SJCRH30 (cell line): ENCODE results near the gene SLC16A7. TPM values are rescaled to one million over a fixed set of nuclear protein-coding genes. Genes with fewer than 3 reads are reported as not detected.

Experiments used
- DNase-seq, 2 experiments: peaks; one replicate each; pipeline ENCODE4 v3.0.0-alpha.2; 2015 to 2020
- H3K27ac ChIP-seq: fragments of 250-450 bp; sonication (Bioruptor Pico); 2 replicates; pipeline ENCODE4 v1.5.1; 2020; ENCODE audit warnings: mild to moderate bottlenecking, moderate library complexity
- H3K27me3 ChIP-seq: fragments of 250-450 bp; sonication (Bioruptor Pico); 2 replicates; pipeline ENCODE4 v1.5.1; 2020; ENCODE audit warnings: mild to moderate bottlenecking, moderate library complexity
- H3K36me3 ChIP-seq: fragments of 250-450 bp; sonication (Bioruptor Pico); 2 replicates; pipeline ENCODE4 v1.5.1; 2020; ENCODE audit warnings: mild to moderate bottlenecking, moderate library complexity
- H3K4me1 ChIP-seq: fragments of 250-450 bp; sonication (Bioruptor Pico); 2 replicates; pipeline ENCODE4 v1.5.1; 2020; ENCODE audit warnings: mild to moderate bottlenecking, moderate library complexity
- H3K4me3 ChIP-seq: fragments of 250-450 bp; sonication (Bioruptor Pico); 2 replicates; pipeline ENCODE4 v1.5.1; 2020; ENCODE audit warnings: mild to moderate bottlenecking, moderate library complexity
- H3K9me3 ChIP-seq: fragments of 250-450 bp; sonication (Bioruptor Pico); replicated peaks from 2 replicates; pipeline ENCODE4 v1.5.1; 2020; ENCODE audit warnings: mild to moderate bottlenecking, moderate library complexity
- total RNA-seq: library from RNA; depleted of rRNA; stranded (reverse); fragments of >200 nt; shearing (Covaris generic); gene quantifications from 2 replicates; pipeline ENCODE4 v1.2.3, GENCODE V29; 2014

Gene SLC16A7
- total RNA-seq, 1 experiment from 2014 or later: 3.1 TPM

GRCh38 chr12:59672273-59672672 is 76.4 kb downstream of the SLC16A7 start:
- no peak overlapping the region for H3K4me3 ChIP-seq
- no peak overlapping the region for H3K27ac ChIP-seq
- no peaks in the 10 kb centered on the region for H3K4me1 ChIP-seq
- H3K27me3 ChIP-seq: no peaks in the 10 kb centered on the region
- H3K36me3 ChIP-seq: no peaks in the 10 kb centered on the region
- no peak for DNase-seq
- no peaks in the 10 kb centered on the region for H3K9me3 ChIP-seq

DNA sequence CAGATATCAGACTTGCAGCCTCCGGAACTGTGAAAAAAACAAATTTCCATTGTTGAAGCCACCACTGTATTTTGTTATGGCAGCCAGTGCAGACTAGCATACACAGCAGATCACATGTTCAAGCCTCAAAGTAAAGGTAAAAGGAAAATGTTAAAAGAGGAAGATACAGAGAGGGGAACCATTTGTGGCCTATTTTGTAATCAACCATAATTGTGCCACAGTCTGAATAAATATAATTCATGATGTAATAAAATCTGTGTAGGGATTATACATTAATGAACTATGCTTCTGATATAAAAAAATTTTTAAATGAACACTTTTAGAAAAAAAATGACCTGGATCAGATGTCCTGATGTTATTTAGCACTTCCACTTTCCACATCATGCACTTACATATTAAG is 79.6 kb downstream of the SLC16A7 start:
- no peaks in the 10 kb centered on the region for H3K4me1 ChIP-seq
- no peak overlapping the region for H3K4me3 ChIP-seq
- no peak for DNase-seq
- H3K36me3 ChIP-seq: no peaks in the 10 kb centered on the region
- no peak overlapping the region for H3K27ac ChIP-seq
- no peaks in the 10 kb centered on the region for H3K9me3 ChIP-seq
- H3K27me3 ChIP-seq: no peaks in the 10 kb centered on the region

DNA sequence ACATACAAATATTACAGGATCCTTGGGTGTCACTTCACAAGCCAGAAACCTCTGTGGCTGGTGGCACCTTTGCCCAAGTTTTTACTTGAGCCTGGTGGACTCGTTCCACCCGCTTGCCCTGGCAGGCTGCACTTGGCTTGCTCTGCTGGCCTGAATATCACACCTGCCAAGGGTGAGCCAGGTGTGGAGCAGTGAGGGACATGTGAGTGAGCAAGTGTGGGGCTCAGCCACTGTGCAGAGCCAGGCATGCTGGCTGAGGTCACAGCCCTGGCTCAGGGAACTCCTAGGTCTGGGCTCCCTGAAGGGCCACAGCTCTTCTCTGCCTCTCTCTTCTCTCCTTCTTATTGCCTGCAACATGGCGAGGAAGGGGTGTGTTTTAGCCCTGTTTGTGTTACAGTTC is 82.0 kb downstream of the SLC16A7 start:
- no peak for DNase-seq
- Histone ChIP-seq H3K4me3 (no peak overlapping the region), H3K9me3 (no peaks in the 10 kb centered on the region), H3K27me3 (no peaks in the 10 kb centered on the region), H3K36me3 (no peaks in the 10 kb centered on the region), H3K4me1 (no peaks in the 10 kb centered on the region), H3K27ac (no peak overlapping the region)

DNA sequence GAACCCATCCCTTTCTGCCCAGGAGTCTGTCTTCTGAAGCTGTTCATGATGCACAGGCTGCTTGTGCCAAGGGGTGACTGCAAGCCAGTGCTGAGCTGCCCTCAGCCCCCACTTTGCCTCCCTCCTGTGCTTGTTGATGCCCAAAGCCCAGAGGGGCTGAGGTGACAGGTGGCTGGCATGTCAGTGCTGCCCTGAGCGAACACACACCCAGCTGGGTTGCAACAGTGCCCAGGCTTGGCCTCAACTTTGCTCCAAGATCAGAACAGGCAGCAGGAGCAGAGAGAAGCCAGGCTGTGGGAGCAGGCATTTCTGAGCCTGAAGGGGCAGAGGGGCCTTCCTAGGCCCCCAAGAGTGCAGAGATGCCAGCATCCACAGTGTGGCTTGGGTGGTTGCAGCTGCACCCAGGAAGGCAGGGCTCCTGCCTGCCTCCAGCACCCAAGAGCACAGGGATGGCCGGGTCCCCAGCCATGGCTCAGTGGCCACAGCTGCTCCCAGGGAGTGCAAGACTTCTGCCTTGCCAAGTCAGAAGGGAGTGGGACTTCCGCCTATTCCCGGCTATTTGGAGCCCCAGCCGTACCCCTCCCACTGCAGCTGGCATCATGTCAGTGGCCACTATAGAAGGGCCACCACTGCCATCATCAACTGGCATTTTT is 83.1 kb downstream of the SLC16A7 start:
- no peaks in the 10 kb centered on the region for H3K4me1 ChIP-seq
- no peaks in the 10 kb centered on the region for H3K27me3 ChIP-seq
- H3K4me3 ChIP-seq: no peak overlapping the region
- no peaks in the 10 kb centered on the region for H3K36me3 ChIP-seq
- no peak overlapping the region for H3K27ac ChIP-seq
- no peak for DNase-seq
- H3K9me3 ChIP-seq: no peaks in the 10 kb centered on the region

DNA sequence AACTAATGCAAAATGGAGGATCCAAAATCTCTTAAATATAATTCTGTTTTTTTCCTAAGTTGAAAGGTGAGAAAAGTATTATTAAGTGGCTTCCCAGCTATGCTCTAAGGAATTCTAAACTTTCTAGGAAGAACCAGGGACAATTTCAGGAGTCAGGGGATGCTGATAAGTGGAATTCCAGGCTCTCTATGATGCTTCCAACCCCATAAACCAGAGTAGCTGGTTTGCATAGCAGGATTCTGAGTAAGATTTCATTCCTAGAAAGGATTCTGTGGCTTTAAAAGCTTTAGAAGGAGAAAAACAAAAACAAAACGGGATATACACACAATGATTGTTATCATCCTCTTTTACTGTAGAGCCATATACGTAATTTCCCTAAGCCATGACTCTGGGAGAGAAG is 93.9 kb downstream of the SLC16A7 start:
- Histone ChIP-seq H3K4me3 (no peak overlapping the region), H3K4me1 (no peaks in the 10 kb centered on the region), H3K27ac (no peak overlapping the region), H3K9me3 (no peaks in the 10 kb centered on the region), H3K27me3 (no peaks in the 10 kb centered on the region), H3K36me3 (no peaks in the 10 kb centered on the region)
- DNase-seq: no peak

- Histone ChIP-seq H3K4me3 (no peak overlapping the region), H3K36me3 (no peaks in the 10 kb centered on the region), H3K27me3 (no peaks in the 10 kb centered on the region), H3K27ac (no peak overlapping the region), H3K9me3 (no peaks in the 10 kb centered on the region), H3K4me1 (no peaks in the 10 kb centered on the region)
- no peak for DNase-seq
These were observed 99.5 kb downstream of the SLC16A7 start for GRCh38 chr12:59695379-59695778.

- DNase-seq: no peak
- no peaks in the 10 kb centered on the region for H3K36me3 ChIP-seq
- no peaks in the 10 kb centered on the region for H3K27me3 ChIP-seq
- H3K4me3 ChIP-seq: no peak overlapping the region
- H3K4me1 ChIP-seq: no peaks in the 10 kb centered on the region
- H3K9me3 ChIP-seq: no peaks in the 10 kb centered on the region
- H3K27ac ChIP-seq: no peak overlapping the region
These were observed 102.8 kb downstream of the SLC16A7 start for GRCh38 chr12:59698600-59698999.

- no peaks in the 10 kb centered on the region for H3K4me1 ChIP-seq
- no peaks in the 10 kb centered on the region for H3K36me3 ChIP-seq
- no peak overlapping the region for H3K4me3 ChIP-seq
- no peaks in the 10 kb centered on the region for H3K9me3 ChIP-seq
- DNase-seq: no peak
- H3K27ac ChIP-seq: no peak overlapping the region
- H3K27me3 ChIP-seq: no peaks in the 10 kb centered on the region
These were observed 103.8 kb downstream of the SLC16A7 start for GRCh38 chr12:59699421-59700152.

DNA sequence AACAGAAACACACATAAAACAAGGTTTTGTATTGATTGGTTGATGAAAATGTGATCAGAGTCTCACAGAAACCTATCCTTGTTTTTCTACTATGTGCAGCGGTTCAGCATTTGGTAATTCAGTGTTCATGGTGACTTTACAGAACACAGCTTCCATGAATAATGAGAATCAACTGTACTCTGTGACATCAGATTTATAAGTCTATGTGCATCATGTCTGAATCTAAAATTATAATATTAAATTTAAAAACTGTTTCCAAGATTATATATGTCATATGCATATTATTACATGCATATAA is 104.3 kb downstream of the SLC16A7 start:
- H3K9me3 ChIP-seq: no peaks in the 10 kb centered on the region
- DNase-seq: no peak
- no peaks in the 10 kb centered on the region for H3K36me3 ChIP-seq
- H3K4me1 ChIP-seq: no peaks in the 10 kb centered on the region
- H3K27ac ChIP-seq: no peak overlapping the region
- H3K27me3 ChIP-seq: no peaks in the 10 kb centered on the region
- no peak overlapping the region for H3K4me3 ChIP-seq

DNA sequence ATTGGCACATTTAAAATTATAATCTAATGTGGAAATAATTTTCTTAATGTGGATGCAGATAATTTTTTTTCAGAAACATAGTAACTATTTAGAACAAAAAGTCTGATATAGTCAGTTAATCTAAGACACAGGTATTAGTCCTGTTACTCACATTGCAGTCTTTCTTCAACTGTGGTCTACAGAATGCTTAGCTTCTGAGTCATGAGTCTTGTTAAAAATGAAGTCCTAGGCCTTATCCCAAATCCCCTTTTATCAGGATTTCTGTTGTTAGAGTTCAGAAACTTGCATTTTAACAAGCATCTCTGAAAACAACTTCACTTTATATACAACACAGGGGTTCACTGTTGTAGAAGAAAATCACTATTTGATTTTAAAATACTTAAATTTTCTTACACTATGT is 112.2 kb downstream of the SLC16A7 start:
- DNase-seq: peak in 1 of 2 experiments; percentile 2
- H3K27ac ChIP-seq: no peak overlapping the region
- no peaks in the 10 kb centered on the region for H3K9me3 ChIP-seq
- H3K27me3 ChIP-seq: no peaks in the 10 kb centered on the region
- no peaks in the 10 kb centered on the region for H3K36me3 ChIP-seq
- no peak overlapping the region for H3K4me3 ChIP-seq
- H3K4me1 ChIP-seq: no peaks in the 10 kb centered on the region

DNA sequence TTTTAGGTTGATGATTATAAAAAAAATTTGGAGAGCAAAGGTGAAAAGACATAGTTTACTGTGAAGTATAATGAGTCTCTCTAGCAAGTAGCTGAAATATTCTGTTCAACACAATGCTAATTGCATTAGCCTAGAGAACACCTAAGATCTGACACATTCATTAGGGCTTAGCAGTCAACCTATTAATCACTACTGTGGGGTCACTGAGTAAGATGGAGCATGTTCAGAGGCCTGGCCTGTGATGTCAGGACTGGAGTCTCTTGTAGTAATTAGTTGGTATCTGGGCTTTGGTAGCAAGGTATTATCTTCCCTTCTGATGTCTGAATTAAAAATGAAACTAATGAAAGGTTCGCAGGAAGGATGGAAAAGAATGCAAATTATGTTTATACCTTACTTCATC is 112.7 kb downstream of the SLC16A7 start:
- Histone ChIP-seq H3K27ac (no peak overlapping the region), H3K27me3 (no peaks in the 10 kb centered on the region), H3K9me3 (no peaks in the 10 kb centered on the region), H3K4me3 (no peak overlapping the region), H3K4me1 (no peaks in the 10 kb centered on the region), H3K36me3 (no peaks in the 10 kb centered on the region)
- no peak for DNase-seq

DNA sequence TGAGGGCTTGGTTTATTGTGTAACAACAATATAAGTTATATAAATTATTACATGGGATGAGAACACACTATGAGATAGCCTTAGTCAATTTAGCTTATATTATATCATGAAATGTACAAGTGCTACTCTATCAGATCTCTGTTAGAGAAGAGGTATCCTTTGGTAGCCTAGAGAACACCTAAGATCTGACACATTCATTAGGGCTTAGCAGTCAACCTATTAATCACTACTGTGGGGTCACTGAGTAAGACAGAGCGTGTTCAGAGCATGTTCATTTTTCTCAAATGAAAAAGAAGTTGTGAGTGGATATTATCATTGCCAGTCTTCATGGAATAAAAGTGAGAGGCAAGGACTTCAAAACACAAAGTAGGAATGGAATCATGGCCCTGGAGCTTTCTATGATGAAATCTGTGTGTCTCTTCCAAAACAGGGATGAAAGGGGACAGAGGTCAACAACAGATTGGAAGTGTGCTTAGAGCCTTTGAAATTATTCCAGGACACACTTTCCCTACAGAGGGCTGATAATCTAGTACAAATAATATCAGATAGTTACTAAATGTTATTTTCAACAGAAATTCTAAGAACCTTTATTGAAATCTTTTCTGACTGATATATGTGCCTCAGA is 114.3 kb downstream of the SLC16A7 start:
- Histone ChIP-seq H3K36me3 (no peaks in the 10 kb centered on the region), H3K4me1 (no peaks in the 10 kb centered on the region), H3K4me3 (no peak overlapping the region), H3K27me3 (no peaks in the 10 kb centered on the region), H3K9me3 (no peaks in the 10 kb centered on the region), H3K27ac (no peak overlapping the region)
- DNase-seq: no peak

DNA sequence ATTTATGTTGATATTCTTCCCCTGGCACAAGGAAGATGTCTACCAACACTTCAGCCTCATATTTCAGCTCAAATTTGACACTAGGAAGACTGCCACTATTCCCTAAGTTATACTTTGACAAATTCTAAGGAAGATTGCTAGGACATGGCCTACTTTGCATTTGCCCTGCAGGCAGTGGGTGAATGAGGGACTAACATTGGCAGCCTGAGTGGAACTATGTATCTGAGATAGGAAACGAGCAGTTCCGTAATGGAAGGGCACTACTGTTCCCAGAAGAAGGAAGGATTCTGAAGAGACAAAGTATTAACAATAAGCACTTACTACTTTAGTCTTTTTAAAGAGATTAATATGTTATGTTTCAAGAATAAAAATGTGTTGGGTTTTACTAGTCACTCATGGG is 115.1 kb downstream of the SLC16A7 start:
- Histone ChIP-seq H3K4me3 (no peak overlapping the region), H3K9me3 (no peaks in the 10 kb centered on the region), H3K4me1 (no peaks in the 10 kb centered on the region), H3K27me3 (no peaks in the 10 kb centered on the region), H3K27ac (no peak overlapping the region), H3K36me3 (no peaks in the 10 kb centered on the region)
- DNase-seq: no peak

- Histone ChIP-seq H3K4me3 (no peak overlapping the region), H3K9me3 (no peaks in the 10 kb centered on the region), H3K27ac (no peak overlapping the region), H3K36me3 (no peaks in the 10 kb centered on the region), H3K4me1 (no peaks in the 10 kb centered on the region), H3K27me3 (no peaks in the 10 kb centered on the region)
- DNase-seq: no peak
These were observed 119.6 kb downstream of the SLC16A7 start for GRCh38 chr12:59715434-59715833.

- no peaks in the 10 kb centered on the region for H3K9me3 ChIP-seq
- no peak overlapping the region for H3K27ac ChIP-seq
- no peak overlapping the region for H3K4me3 ChIP-seq
- H3K27me3 ChIP-seq: no peaks in the 10 kb centered on the region
- no peak for DNase-seq
- no peaks in the 10 kb centered on the region for H3K4me1 ChIP-seq
- H3K36me3 ChIP-seq: no peaks in the 10 kb centered on the region
These were observed 120.2 kb downstream of the SLC16A7 start for GRCh38 chr12:59716043-59716442.

DNA sequence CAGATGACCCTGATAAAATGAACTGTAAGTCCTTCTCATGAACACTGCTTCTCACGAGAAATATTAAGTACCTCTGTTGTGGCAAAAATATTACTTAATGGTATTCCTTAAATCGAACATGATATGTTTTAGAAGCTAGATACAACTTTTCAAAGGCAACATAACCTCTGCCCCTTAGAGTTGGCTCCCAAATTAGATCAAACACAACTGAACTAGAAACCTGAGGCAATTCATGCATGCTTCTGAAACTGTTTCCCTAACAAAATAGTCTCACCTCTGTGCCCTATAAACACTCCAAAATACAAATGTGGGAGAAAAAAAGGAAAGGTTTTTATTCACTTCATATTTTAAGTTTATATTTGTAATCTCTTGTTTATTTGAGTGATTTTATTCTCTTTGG is 121.6 kb downstream of the SLC16A7 start:
- Histone ChIP-seq H3K4me1 (no peaks in the 10 kb centered on the region), H3K4me3 (no peak overlapping the region), H3K27ac (no peak overlapping the region), H3K9me3 (no peaks in the 10 kb centered on the region), H3K27me3 (no peaks in the 10 kb centered on the region), H3K36me3 (no peaks in the 10 kb centered on the region)
- DNase-seq: no peak
